Measurements from ENCODE around the gene KLF7.
"Not testable (repeated sequence)": the region's sequence is repeated elsewhere in the genome, so short reads cannot be mapped to it uniquely, and the experiment has no call there.

The KLF7 gene

GRCh38 chr2:207051385-207051965, 114.3 kb downstream of the KLF7 start:
- no peak for DNase-seq

GRCh38 chr2:207049122-207049521, 116.6 kb downstream of the KLF7 start:
- no peak for DNase-seq

GRCh38 chr2:207048416-207048815, 117.3 kb downstream of the KLF7 start:
- no peak for DNase-seq

GRCh38 chr2:207046724-207047123, 119.0 kb downstream of the KLF7 start:
- peak in 1 of 3 experiments; percentile 36 for DNase-seq

- DNase-seq, result no peak
Observed at GRCh38 chr2:207045531-207045930, 120.2 kb downstream of the KLF7 start.

GRCh38 chr2:207044379-207045362, 121.1 kb downstream of the KLF7 start:
- DNase-seq, result peak in 2 of 3 experiments; percentile 38 to 83

- DNase-seq, result peak in 2 of 3 experiments; percentile 65 to 86
Observed at GRCh38 chr2:207042841-207043240, 122.9 kb downstream of the KLF7 start.

GRCh38 chr2:207041786-207042554, 123.8 kb downstream of the KLF7 start:
- peak in 1 of 3 experiments; percentile 68 for DNase-seq

- DNase-seq, result no peak
Observed at GRCh38 chr2:207041279-207041678, 124.5 kb downstream of the KLF7 start.

- no peak for DNase-seq
Observed at GRCh38 chr2:207040696-207041095, 125.1 kb downstream of the KLF7 start.

GRCh38 chr2:207039225-207039624, 126.5 kb downstream of the KLF7 start:
- DNase-seq, result no peak

- DNase-seq, result no peak
Observed at GRCh38 chr2:207038299-207038698, 127.4 kb downstream of the KLF7 start.

GRCh38 chr2:207037896-207038295, 127.9 kb downstream of the KLF7 start:
- DNase-seq, result no peak

GRCh38 chr2:207037023-207037422, 128.7 kb downstream of the KLF7 start:
- not testable (repeated sequence) for DNase-seq

- no peak for DNase-seq
Observed at GRCh38 chr2:207035875-207036274, 129.9 kb downstream of the KLF7 start.

GRCh38 chr2:207032490-207032889, 133.3 kb downstream of the KLF7 start:
- no peak for DNase-seq

Data from NCI-H1417 (cell line).